Ishikawa (cell line): ENCODE measurements around the gene IP6K3.

Experiments
- CEBPB ChIP-seq: IDR thresholded peaks from 2 replicates; pipeline ENCODE4 v1.6.1; 2012
- CREB1 ChIP-seq: IDR thresholded peaks from 2 replicates; pipeline ENCODE4 v1.6.1; 2012; ENCODE audit warnings: low read depth
- EGR1 ChIP-seq: IDR thresholded peaks from 2 replicates; pipeline ENCODE4 v1.6.1; 2012
- EP300 ChIP-seq: IDR thresholded peaks from 2 replicates; pipeline ENCODE4 v1.6.1; 2012; ENCODE audit warnings: borderline replicate concordance
- FOXM1 ChIP-seq: IDR thresholded peaks from 2 replicates; pipeline ENCODE4 v1.6.1; 2012; ENCODE audit warnings: low read depth, borderline replicate concordance
- NFIC ChIP-seq: IDR thresholded peaks from 2 replicates; pipeline ENCODE4 v1.6.1; 2012
- RAD21 ChIP-seq: IDR thresholded peaks from 2 replicates; pipeline ENCODE4 v1.6.1; 2012; ENCODE audit warnings: low read depth
- TAF1 ChIP-seq: IDR thresholded peaks from 2 replicates; pipeline ENCODE4 v1.6.1; 2012; ENCODE audit warnings: low read depth, mild to moderate bottlenecking
- TCF12 ChIP-seq: IDR thresholded peaks from 2 replicates; pipeline ENCODE4 v1.6.1; 2012; ENCODE audit warnings: low read depth
- TEAD4 ChIP-seq: IDR thresholded peaks from 2 replicates; pipeline ENCODE4 v1.6.1; 2012
- YY1 ChIP-seq: IDR thresholded peaks from 2 replicates; pipeline ENCODE4 v1.6.1; 2012; ENCODE audit warnings: low read depth
- ZBTB7A ChIP-seq: IDR thresholded peaks from 2 replicates; pipeline ENCODE4 v1.6.1; 2012; ENCODE audit warnings: low read depth
- TF ChIP-seq, protein P1 (sequence below): IDR thresholded peaks from 2 replicates; pipeline ENCODE4 v1.6.1; 2012
- TF ChIP-seq, protein P2 (sequence below): IDR thresholded peaks from 2 replicates; pipeline ENCODE4 v1.6.1; 2012
- TF ChIP-seq, protein P3 (sequence below): IDR thresholded peaks from 2 replicates; pipeline ENCODE4 v1.6.1; 2012; ENCODE audit warnings: low read depth, mild to moderate bottlenecking

The IP6K3 gene

DNA sequence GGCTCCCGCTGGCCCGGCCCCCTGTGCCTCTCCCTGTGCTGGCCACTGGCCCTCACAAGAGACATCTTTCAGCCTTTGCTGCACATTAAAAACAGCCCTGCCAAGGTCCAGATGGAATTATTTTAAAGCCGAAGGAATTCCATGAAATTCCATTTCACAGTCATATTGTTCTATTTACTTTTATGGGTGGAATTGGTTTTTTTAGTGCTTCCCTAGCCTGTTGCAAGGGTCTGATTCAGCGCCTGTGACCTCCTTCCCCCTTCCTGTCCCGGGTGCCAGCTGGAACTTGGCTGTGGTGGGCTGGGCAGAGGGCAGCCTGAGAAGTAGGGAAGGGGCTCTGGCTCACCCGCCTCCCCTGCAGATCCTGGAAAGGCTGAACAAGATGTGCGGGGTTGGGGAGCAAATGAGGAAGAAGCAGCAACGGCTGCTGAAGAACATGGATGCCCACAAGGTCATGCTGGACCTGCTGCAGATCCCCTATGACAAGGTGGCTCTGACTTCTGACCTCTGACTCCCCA, 69.5 kb downstream of the IP6K3 start:
- no peak for TF ChIP-seq TEAD4
- TF ChIP-seq, protein P1, sequence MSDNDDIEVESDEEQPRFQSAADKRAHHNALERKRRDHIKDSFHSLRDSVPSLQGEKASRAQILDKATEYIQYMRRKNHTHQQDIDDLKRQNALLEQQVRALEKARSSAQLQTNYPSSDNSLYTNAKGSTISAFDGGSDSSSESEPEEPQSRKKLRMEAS, result no peak
- TF ChIP-seq ZBTB7A, result no peak

DNA sequence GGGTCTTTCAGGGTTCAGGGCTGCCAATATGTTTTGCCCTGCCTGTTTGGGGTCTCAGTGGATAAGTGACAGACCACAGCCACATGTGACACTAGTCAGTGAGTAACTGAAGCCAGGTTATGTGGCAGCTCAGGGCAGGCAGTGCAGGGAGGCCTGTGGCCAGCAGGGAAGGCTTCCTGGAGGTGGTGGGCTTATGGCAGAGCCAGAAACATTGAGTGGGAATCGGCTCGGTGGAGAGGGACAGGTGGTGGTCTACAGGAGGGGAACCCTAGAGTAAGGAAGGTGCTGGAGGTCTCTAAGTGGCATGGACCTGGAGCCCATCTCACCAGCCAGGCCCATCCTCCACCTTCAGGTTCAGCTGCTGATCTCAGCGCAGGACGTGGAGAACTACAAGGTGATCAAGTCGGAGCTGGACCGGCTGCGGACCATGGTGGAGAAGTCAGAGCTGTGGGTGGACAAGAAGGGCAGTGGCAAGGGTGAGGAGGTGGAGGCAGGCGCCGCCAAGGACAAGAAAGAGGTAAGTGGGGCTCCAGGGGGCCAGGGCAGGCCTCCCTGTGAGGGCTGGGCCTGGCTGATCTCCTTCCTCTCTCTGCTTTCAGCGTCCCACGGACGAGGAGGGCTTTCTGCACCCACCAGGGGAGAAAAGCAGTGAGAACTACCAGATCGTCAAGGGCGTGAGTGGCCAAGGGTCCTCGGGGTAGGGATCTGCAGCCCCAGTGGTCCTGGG, 70.1 kb downstream of the IP6K3 start:
- TF ChIP-seq EP300, result no peak
- TF ChIP-seq TCF12, result no peak
- TF ChIP-seq RAD21, result no peak
- TF ChIP-seq FOXM1, result no peak
- TF ChIP-seq, protein P2, sequence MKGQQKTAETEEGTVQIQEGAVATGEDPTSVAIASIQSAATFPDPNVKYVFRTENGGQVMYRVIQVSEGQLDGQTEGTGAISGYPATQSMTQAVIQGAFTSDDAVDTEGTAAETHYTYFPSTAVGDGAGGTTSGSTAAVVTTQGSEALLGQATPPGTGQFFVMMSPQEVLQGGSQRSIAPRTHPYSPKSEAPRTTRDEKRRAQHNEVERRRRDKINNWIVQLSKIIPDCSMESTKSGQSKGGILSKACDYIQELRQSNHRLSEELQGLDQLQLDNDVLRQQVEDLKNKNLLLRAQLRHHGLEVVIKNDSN, result no peak
- TF ChIP-seq NFIC, result no peak
- TF ChIP-seq ZBTB7A, result no peak
- no peak for TF ChIP-seq YY1
- no peak for TF ChIP-seq CEBPB

DNA sequence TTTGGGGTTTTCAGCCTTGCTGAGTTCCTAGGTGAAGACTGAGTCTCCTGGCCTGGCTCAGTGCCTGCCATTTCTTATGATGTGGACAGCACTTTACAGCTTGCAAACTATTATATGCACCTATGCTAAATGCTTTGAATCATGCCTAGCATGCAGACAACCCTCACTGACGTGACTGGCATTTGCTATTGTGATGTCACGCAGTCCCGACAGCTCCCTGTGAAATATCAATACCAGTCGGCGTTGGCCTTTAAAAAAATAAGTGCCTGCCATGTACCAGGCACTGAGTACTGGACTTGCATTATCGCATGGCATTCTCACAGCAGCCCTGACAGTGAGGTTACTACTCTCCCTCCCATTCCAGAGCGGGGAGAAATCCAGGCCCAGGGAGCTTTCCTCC, 70.7 kb downstream of the IP6K3 start:
- no peak for TF ChIP-seq RAD21
- no peak for TF ChIP-seq EGR1
- no peak for TF ChIP-seq TCF12
- TF ChIP-seq, protein P2, result no peak
- no peak for TF ChIP-seq EP300
- no peak for TF ChIP-seq ZBTB7A
- TF ChIP-seq TAF1, result no peak
- TF ChIP-seq FOXM1, result no peak
- TF ChIP-seq NFIC, result no peak
- TF ChIP-seq CREB1, result no peak
- TF ChIP-seq, protein P3, sequence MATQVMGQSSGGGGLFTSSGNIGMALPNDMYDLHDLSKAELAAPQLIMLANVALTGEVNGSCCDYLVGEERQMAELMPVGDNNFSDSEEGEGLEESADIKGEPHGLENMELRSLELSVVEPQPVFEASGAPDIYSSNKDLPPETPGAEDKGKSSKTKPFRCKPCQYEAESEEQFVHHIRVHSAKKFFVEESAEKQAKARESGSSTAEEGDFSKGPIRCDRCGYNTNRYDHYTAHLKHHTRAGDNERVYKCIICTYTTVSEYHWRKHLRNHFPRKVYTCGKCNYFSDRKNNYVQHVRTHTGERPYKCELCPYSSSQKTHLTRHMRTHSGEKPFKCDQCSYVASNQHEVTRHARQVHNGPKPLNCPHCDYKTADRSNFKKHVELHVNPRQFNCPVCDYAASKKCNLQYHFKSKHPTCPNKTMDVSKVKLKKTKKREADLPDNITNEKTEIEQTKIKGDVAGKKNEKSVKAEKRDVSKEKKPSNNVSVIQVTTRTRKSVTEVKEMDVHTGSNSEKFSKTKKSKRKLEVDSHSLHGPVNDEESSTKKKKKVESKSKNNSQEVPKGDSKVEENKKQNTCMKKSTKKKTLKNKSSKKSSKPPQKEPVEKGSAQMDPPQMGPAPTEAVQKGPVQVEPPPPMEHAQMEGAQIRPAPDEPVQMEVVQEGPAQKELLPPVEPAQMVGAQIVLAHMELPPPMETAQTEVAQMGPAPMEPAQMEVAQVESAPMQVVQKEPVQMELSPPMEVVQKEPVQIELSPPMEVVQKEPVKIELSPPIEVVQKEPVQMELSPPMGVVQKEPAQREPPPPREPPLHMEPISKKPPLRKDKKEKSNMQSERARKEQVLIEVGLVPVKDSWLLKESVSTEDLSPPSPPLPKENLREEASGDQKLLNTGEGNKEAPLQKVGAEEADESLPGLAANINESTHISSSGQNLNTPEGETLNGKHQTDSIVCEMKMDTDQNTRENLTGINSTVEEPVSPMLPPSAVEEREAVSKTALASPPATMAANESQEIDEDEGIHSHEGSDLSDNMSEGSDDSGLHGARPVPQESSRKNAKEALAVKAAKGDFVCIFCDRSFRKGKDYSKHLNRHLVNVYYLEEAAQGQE, result no peak
- TF ChIP-seq, protein P1, result no peak
- no peak for TF ChIP-seq YY1

DNA sequence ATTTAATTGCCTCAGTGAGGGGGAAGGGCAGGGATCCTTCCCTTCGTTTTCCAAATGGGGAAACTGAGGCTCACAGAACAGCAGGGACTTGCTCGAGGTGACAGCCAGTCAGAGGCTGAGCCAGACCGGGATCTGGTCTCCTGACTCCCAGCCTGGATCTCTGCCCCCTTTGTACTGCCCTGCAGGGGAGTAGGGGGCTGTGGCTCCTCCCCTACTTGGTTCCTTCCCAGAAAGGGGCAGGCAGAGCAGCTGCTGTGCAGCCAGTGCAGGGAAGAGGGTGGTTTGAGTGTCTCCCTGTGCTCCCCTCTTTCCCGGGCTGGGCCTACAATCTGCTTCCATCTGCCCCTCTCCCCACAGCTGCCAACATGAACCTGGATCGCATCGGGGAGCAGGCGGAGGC, 72.9 kb downstream of the IP6K3 start:
- TF ChIP-seq YY1 (no peak), TAF1 (no peak), TEAD4 (no peak), CREB1 (no peak), CEBPB (no peak), ZBTB7A (no peak), EP300 (no peak), NFIC (no peak), FOXM1 (no peak), EGR1 (no peak), TCF12 (no peak), RAD21 (no peak)
- TF ChIP-seq, protein P1, result no peak
- TF ChIP-seq, protein P2, result no peak

DNA sequence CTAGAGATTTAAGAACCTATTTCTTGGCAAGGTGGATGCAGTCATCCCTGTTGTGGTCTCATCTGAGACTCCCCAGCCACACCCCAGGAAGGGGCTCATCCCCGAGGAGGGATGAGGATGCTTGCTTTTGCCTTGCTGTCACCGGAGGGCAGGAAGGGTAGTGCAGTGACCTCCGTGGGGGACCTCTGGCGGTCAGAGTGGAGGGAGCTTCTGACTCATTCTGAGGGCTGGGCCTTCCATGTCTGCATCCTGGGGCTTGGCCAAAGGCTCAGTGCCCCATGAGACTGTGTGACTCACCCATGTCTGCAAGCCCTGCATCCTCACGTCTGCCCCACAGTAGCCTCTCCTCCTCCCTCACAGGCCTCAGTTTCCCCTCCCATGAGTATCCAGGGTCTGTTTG, 73.9 kb downstream of the IP6K3 start:
- TF ChIP-seq CREB1, result no peak
- TF ChIP-seq RAD21, result peak; percentile 45; the same call in 1 of the 2 replicates

DNA sequence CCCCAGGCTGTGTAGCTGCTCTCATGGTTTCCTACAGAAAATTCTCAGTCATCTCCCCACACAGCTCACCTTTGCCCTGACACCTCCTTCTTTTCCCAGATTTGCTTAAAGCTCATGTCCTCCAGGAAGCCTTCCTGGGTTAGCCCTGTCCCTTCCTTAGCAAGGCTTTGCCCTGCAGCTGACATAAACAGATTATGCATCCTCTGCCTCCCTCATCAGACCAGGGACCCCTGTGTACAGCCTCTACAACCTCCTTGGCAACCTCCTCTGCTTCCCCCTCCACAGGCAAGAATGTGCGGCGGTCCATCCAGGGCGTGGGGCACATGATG, 75.0 kb downstream of the IP6K3 start:
- TF ChIP-seq FOXM1 (no peak), TAF1 (no peak)
- TF ChIP-seq, protein P1, result no peak
